ENCODE data around the gene PRIMA1. TPM values are rescaled to one million over a fixed set of nuclear protein-coding genes. Genes with fewer than 3 reads are reported as not detected.

Gene PRIMA1
- total RNA-seq, 2 experiments from 2014 or later, result not detected

DNA sequence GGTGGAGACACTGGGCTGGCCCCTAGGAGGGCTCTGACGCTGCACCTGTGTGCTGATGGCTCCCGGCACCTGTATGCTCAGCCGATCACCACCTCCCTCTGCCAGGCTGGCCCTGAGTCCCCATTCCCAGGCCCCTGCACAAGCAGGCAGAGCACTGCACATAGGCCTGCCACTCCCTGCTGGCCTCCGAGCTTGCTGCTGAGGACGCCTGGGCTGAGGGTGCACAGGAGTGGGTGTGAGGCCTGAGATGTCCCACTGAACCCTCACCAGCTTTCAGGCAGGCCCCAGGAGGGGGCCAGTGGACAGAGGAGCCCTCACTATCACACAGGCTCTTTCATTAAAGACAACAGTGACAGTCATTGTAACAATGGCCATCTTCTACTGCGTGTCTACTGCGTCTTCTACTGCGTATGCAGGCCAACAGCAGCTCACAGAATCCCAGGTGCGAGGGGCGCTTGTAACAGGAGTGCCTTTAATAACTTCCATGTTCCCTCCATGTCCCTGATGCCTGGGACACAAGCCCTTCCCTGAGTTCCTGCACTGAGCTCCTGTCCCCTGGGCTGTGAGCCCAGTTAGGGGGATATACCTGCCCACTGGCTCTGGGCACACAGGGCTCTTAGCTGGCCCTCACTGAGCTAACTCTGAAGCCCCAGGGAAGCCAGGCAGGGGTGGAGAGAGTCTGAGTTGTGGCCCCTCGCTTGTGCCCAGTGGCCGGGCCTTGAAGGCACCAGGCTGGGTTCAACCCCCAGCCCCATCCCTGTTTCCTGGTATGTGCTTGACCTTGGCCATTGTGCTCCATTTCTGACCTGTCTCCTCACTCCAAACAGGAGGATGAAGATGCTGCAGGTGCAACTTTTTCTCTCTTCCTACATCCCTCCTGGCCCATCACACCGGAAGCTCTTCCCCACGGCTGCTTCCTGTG is 71.3 kb downstream of the PRIMA1 start:
- TF ChIP-seq CTCF (IDR thresholded peaks at IDR 0.05), result no peak
- Mint-ChIP-seq H3K4me1 (ENCODE audit: low read depth) (no peaks in the 10 kb centered on the region), H3K27me3 (peaks cover 3% of the 10 kb centered on the region), H3K4me3 (no peak overlapping the region), H3K27ac (no peak overlapping the region), H3K9me3 (no peaks in the 10 kb centered on the region), H3K36me3 (ENCODE audit: low read depth) (no peaks in the 10 kb centered on the region)
- no peak for ATAC-seq
- intact Hi-C loops (cut with micrococcal nuclease), result no loop called here
- POLR2A ChIA-PET, result no interaction called here
- no peak for DNase-seq
- CTCF ChIA-PET, result no interaction called here

GRCh38 chr14:93716002-93716745 is 72.1 kb downstream of the PRIMA1 start:
- TF ChIP-seq CTCF (IDR thresholded peaks at IDR 0.05), result no peak
- intact Hi-C loops (cut with micrococcal nuclease), result no loop called here
- no peak for ATAC-seq
- Mint-ChIP-seq H3K4me1 (ENCODE audit: low read depth) (no peaks in the 10 kb centered on the region), H3K4me3 (no peak overlapping the region), H3K27ac (no peak overlapping the region), H3K27me3 (peaks cover 3% of the 10 kb centered on the region), H3K9me3 (no peaks in the 10 kb centered on the region), H3K36me3 (ENCODE audit: low read depth) (no peaks in the 10 kb centered on the region)
- POLR2A ChIA-PET, result interaction anchor here (1.0 kb wide), 1 partner anchor 11 kb away, joined by 3 read pairs; no protein-coding TSS in a partner anchor
- CTCF ChIA-PET, result no interaction called here
- no peak for DNase-seq

DNA sequence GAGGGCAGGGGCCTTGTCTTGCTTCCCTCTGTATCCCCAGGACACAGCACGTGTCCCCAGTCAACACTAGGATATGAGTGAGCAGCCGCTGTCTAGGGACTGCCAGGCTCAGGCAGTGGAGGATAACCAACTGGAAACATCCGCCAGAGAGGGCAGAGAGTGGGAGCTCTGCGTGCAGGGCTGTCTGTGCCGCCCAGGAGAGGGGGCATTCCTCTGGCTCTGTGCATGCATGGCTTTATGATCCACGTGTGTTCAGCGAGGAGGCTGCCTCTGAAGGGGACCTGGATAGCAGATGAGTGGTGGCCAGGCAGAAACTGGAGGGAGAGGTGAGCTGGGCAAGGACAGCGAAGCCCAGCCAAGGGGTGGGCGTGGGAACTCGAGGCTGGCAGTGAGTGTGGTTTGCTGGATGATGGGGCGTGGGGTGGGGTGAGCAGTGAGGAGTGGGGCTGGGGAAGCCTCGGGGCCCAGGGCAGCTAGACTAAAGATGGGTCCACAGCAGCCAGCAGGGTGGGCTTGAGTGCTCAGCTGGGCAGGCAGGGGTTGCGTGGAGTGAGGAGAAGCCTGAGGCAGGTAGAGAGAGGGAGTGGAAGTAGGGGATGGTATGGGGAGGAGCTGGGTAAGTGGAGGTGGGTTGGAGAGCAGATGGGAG is 72.9 kb downstream of the PRIMA1 start:
- H3K36me3 Mint-ChIP-seq (ENCODE audit: low read depth), result no peaks in the 10 kb centered on the region
- H3K27me3 Mint-ChIP-seq, result peaks cover 3% of the 10 kb centered on the region
- intact Hi-C loops (cut with micrococcal nuclease), result no loop called here
- no peaks in the 10 kb centered on the region for H3K9me3 Mint-ChIP-seq
- ATAC-seq (no peak), DNase-seq (no peak)
- ChIA-PET CTCF (no interaction called here), POLR2A (interaction anchor here (1.0 kb wide), 1 partner anchor 10 kb away, joined by 3 read pairs; no protein-coding TSS in a partner anchor)
- H3K27ac Mint-ChIP-seq, result no peak overlapping the region
- no peak for TF ChIP-seq CTCF (IDR thresholded peaks at IDR 0.05)
- no peak overlapping the region for H3K4me3 Mint-ChIP-seq
- no peaks in the 10 kb centered on the region for H3K4me1 Mint-ChIP-seq (ENCODE audit: low read depth)

DNA sequence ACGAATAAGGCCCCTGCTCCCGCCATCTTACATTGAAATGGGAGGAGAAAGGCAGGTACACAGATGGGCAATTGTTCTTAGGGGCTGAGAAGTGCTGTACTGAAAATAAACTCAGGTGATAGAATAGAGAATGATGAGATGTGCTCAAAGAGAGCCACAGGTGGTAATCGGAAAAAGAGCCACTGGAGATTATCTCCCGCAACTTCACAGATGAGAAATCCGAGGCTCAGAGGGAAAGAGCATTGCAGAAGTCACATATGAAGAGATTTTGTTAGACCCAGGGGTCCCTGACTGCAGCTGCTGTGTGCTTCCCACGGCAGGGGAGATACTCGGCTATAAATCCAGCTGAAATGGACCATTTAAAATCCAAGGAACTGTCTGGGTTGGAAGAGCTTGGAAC is 73.7 kb downstream of the PRIMA1 start:
- Mint-ChIP-seq H3K36me3 (ENCODE audit: low read depth) (no peaks in the 10 kb centered on the region), H3K4me1 (ENCODE audit: low read depth) (no peaks in the 10 kb centered on the region), H3K27me3 (peaks cover 3% of the 10 kb centered on the region), H3K27ac (no peak overlapping the region), H3K4me3 (no peak overlapping the region), H3K9me3 (no peaks in the 10 kb centered on the region)
- CTCF ChIA-PET, result no interaction called here
- POLR2A ChIA-PET, result no interaction called here
- no peak for TF ChIP-seq CTCF (IDR thresholded peaks at IDR 0.05)
- intact Hi-C loops (cut with micrococcal nuclease), result no loop called here
- DNase-seq (no peak), ATAC-seq (no peak)

All from activated CD8-positive, alpha-beta T cell treated with anti-CD3 and anti-CD28 coated beads for 36 hours (primary cell).